HUES6 (cell line): ENCODE measurements around the gene IER2.

Source experiments
- H3K27ac ChIP-seq: 2 replicates; pipeline ENCODE4 v1.7.0; 2013; ENCODE audit warnings: low read depth, mild to moderate bottlenecking, low read length, inconsistent platforms
- H3K27me3 ChIP-seq: 2 replicates; pipeline ENCODE4 v1.6.1; 2013; ENCODE audit warnings: low read length; ENCODE audit not compliant: control insufficient read depth, insufficient read depth
- H3K36me3 ChIP-seq: 2 replicates; pipeline ENCODE4 v1.6.1; 2013; ENCODE audit warnings: low read length; ENCODE audit not compliant: control insufficient read depth, insufficient read depth
- H3K4me1 ChIP-seq: 2 replicates; pipeline ENCODE4 v1.6.1; 2013; ENCODE audit warnings: low read length; ENCODE audit not compliant: control insufficient read depth, insufficient read depth
- H3K4me3 ChIP-seq: 2 replicates; pipeline ENCODE4 v1.5.1; 2013; ENCODE audit warnings: low read depth, low read length
- H3K9ac ChIP-seq: one replicate; pipeline ENCODE4 v1.6.1; 2013; ENCODE audit warnings: mild to moderate bottlenecking, low read length
- H3K9me3 ChIP-seq: 2 replicates; pipeline ENCODE4 v1.6.1; 2013; ENCODE audit warnings: low read depth, low read length; ENCODE audit not compliant: control insufficient read depth, insufficient read depth

Gene IER2

GRCh38 chr19:13132471-13133180 is 17.6 kb upstream of the IER2 start:
- peaks cover 61% of the 10 kb centered on the region for H3K36me3 ChIP-seq
- H3K4me1 ChIP-seq, result no peaks in the 10 kb centered on the region
- no peak overlapping the region for H3K4me3 ChIP-seq
- no peaks in the 10 kb centered on the region for H3K9me3 ChIP-seq
- no peaks in the 10 kb centered on the region for H3K27me3 ChIP-seq
- H3K27ac ChIP-seq, result no peak overlapping the region
- H3K9ac ChIP-seq, result no peak overlapping the region

- H3K27me3 ChIP-seq, result no peaks in the 10 kb centered on the region
- peaks cover 68% of the 10 kb centered on the region for H3K36me3 ChIP-seq
- no peaks in the 10 kb centered on the region for H3K9me3 ChIP-seq
- no peak overlapping the region for H3K9ac ChIP-seq
- no peak overlapping the region for H3K27ac ChIP-seq
- H3K4me3 ChIP-seq, result no peak overlapping the region
- no peaks in the 10 kb centered on the region for H3K4me1 ChIP-seq
Measured at GRCh38 chr19:13133241-13133870, 16.9 kb upstream of the IER2 start.

DNA sequence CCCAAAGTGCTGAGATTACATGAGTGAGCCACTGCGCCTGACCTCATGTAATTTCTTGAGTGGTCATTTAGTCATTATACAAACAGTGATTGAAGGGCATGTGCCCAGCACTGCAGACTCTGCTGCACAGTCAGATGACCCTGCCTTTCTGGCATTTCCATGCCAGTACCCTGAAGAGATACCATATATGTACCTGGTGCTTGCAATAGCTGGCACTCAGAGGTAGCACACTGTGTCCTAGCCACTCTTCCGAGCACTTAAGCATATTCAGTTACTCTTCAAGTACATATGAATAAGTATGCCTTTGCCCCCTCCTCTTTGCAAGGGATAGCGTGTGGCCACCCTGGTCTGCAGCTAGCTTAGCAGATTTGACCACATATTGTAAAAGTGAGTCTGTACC is 15.6 kb upstream of the IER2 start:
- no peak overlapping the region for H3K27ac ChIP-seq
- no peaks in the 10 kb centered on the region for H3K4me1 ChIP-seq
- H3K27me3 ChIP-seq, result no peaks in the 10 kb centered on the region
- no peak overlapping the region for H3K4me3 ChIP-seq
- no peaks in the 10 kb centered on the region for H3K9me3 ChIP-seq
- no peak overlapping the region for H3K9ac ChIP-seq
- peaks cover 74% of the 10 kb centered on the region for H3K36me3 ChIP-seq

DNA sequence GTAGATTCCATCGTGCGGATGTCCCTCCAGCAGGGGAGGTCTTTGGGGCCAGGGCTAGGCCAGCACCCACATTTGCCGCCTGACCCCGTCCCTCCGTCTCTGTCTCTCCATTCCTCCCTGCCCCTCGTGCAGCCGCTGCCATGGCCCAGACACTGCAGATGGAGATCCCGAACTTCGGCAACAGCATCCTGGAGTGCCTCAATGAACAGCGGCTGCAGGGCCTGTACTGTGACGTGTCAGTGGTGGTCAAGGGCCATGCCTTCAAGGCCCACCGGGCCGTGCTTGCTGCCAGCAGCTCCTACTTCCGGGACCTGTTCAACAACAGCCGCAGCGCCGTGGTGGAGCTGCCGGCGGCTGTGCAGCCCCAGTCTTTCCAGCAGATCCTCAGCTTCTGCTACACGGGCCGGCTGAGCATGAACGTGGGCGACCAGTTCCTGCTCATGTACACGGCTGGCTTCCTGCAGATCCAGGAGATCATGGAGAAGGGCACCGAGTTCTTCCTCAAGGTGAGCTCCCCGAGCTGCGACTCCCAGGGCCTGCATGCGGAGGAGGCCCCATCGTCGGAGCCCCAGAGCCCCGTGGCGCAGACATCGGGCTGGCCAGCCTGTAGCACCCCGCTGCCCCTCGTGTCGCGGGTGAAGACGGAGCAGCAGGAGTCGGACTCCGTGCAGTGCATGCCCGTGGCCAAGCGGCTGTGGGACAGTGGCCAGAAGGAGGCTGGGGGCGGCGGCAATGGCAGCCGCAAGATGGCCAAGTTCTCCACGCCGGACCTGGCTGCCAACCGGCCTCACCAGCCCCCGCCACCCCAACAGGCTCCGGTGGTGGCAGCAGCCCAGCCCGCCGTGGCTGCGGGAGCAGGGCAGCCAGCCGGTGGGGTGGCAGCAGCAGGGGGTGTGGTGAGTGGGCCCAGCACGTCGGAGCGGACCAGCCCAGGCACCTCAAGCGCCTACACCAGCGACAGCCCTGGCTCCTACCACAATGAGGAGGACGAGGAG is 14.8 kb upstream of the IER2 start:
- H3K9me3 ChIP-seq, result no peaks in the 10 kb centered on the region
- no peaks in the 10 kb centered on the region for H3K27me3 ChIP-seq
- peaks cover 74% of the 10 kb centered on the region for H3K36me3 ChIP-seq
- H3K4me3 ChIP-seq, result no peak overlapping the region
- H3K4me1 ChIP-seq, result no peaks in the 10 kb centered on the region
- no peak overlapping the region for H3K9ac ChIP-seq
- no peak overlapping the region for H3K27ac ChIP-seq

- Histone ChIP-seq H3K27me3 (no peaks in the 10 kb centered on the region), H3K4me3 (no peak overlapping the region), H3K4me1 (no peaks in the 10 kb centered on the region), H3K36me3 (peaks cover 68% of the 10 kb centered on the region), H3K27ac (no peak overlapping the region), H3K9me3 (no peaks in the 10 kb centered on the region), H3K9ac (no peak overlapping the region)
Measured at GRCh38 chr19:13137290-13137794, 12.9 kb upstream of the IER2 start.

DNA sequence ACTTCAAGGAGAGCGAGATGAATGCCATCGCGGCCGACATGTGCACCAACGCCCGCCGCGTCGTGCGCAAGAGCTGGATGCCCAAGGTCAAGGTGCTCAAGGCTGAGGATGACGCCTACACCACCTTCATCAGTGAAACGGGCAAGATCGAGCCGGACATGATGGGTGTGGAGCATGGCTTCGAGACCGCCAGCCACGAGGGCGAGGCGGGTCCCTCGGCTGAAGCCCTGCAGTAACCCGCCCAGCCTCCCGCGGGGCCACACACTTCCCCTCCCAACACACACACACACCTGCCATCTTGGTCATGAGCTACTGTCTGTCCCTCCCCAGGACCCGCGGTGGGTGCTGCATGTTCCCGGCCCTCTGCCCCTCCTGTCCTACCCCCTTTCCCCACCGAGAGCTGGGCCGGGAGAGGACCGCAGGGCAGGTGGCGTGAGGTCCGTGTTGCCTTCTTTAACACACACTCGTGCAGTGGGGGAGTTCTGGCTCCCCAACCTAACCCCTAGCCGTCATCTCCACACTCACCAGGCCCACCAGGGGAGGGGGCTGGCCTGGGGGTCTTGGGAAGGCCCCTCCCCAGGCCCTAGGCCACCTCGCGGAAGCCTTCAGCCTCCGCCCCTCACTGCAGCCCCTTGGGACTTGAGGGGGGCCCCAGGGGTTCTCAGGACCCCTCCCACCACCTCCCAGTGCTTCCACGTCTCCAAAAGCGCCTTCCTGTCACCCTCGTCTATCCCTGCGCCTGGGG is 11.9 kb upstream of the IER2 start:
- no peaks in the 10 kb centered on the region for H3K9me3 ChIP-seq
- H3K36me3 ChIP-seq, result peaks cover 59% of the 10 kb centered on the region
- no peaks in the 10 kb centered on the region for H3K27me3 ChIP-seq
- no peaks in the 10 kb centered on the region for H3K4me1 ChIP-seq
- no peak overlapping the region for H3K4me3 ChIP-seq
- no peak overlapping the region for H3K9ac ChIP-seq
- no peak overlapping the region for H3K27ac ChIP-seq

GRCh38 chr19:13138916-13139198 is 11.4 kb upstream of the IER2 start:
- Histone ChIP-seq H3K9ac (no peak overlapping the region), H3K27ac (no peak overlapping the region), H3K36me3 (peaks cover 56% of the 10 kb centered on the region), H3K4me3 (no peak overlapping the region), H3K9me3 (no peaks in the 10 kb centered on the region), H3K4me1 (no peaks in the 10 kb centered on the region), H3K27me3 (no peaks in the 10 kb centered on the region)

- Histone ChIP-seq H3K27ac (no peak overlapping the region), H3K9ac (no peak overlapping the region), H3K36me3 (peaks cover 56% of the 10 kb centered on the region), H3K4me3 (no peak overlapping the region), H3K27me3 (no peaks in the 10 kb centered on the region), H3K9me3 (no peaks in the 10 kb centered on the region), H3K4me1 (no peaks in the 10 kb centered on the region)
Measured at GRCh38 chr19:13139633-13140311, 10.4 kb upstream of the IER2 start.

DNA sequence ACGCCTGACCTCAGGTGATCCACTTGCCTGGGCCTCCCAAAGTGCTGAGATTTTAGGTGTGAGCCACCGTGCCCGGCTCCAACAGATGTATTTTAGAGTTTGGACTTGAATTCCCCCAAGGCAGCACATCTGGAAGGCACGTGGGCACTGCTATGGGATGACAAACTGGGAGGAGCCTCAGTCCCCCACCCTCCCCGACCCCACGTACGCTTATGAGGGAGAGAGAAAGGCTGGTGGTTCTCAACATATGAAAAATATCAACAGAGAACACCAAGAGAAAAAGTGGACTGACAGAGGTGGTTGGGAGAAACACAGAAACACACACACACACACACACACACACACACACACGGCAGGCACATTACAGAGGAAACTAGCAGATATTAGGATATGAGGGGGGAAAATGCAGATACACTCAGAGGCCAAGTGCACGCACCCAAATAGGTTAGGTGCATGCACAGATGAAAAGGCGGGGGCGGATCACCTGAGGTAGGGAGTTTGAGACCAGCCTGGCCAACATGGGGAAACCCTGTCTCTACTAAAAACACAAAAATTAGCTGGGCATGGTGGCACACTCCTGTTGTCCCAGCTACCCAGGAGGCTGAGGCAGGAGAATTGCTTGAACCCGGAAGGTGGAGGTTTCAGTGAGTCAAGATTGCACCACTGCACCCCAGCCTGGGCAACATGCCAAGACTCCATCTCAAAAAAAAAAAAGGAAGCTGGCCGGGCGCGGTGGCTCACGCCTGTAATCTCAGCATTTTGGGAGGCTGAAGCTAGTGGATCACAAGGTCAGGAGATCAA is 3.2 kb upstream of the IER2 start:
- Histone ChIP-seq H3K4me3 (no peak overlapping the region), H3K27ac (no peak overlapping the region), H3K4me1 (no peaks in the 10 kb centered on the region), H3K9me3 (no peaks in the 10 kb centered on the region), H3K27me3 (no peaks in the 10 kb centered on the region), H3K36me3 (peaks cover 21% of the 10 kb centered on the region), H3K9ac (no peak overlapping the region)
